ENCODE results near the gene CD300LF.

The CD300LF gene

GRCh38 chr17:74745548-74746177 lies 32.9 kb upstream of the CD300LF start:
- DNase-seq, result no peak

- peak; percentile 77 for DNase-seq
These were observed 32.2 kb upstream of the CD300LF start for GRCh38 chr17:74744714-74745547.

GRCh38 chr17:74744349-74744713 lies 31.6 kb upstream of the CD300LF start:
- DNase-seq, result no peak

GRCh38 chr17:74743755-74744154 lies 31.0 kb upstream of the CD300LF start:
- no peak for DNase-seq

- DNase-seq, result no peak
These were observed 30.3 kb upstream of the CD300LF start for GRCh38 chr17:74742978-74743545.

- peak; percentile 66 for DNase-seq
These were observed 29.4 kb upstream of the CD300LF start for GRCh38 chr17:74742153-74742515.

- DNase-seq, result no peak
These were observed 28.1 kb upstream of the CD300LF start for GRCh38 chr17:74740641-74741387.

- no peak for DNase-seq
These were observed 27.4 kb upstream of the CD300LF start for GRCh38 chr17:74740173-74740572.

- no peak for DNase-seq
These were observed 26.6 kb upstream of the CD300LF start for GRCh38 chr17:74739227-74739831.

- peak; percentile 92 for DNase-seq
These were observed 25.6 kb upstream of the CD300LF start for GRCh38 chr17:74738051-74738996.

- peak; percentile 84 for DNase-seq
These were observed 24.8 kb upstream of the CD300LF start for GRCh38 chr17:74737299-74738050.

- DNase-seq, result peak; percentile 81
These were observed 24.0 kb upstream of the CD300LF start, which contains the start of gene RAB37 for GRCh38 chr17:74736513-74737298. RAB37 (plus strand) TSS chr17:74737256; CDS start chr17:74737273, 17 bp downstream.

- no peak for DNase-seq
These were observed 21.5 kb upstream of the CD300LF start for GRCh38 chr17:74734256-74734655.

GRCh38 chr17:74733365-74734122 lies 20.8 kb upstream of the CD300LF start:
- DNase-seq, result no peak

- no peak for DNase-seq
These were observed 19.5 kb upstream of the CD300LF start for GRCh38 chr17:74732042-74732867.

GRCh38 chr17:74731347-74731605 lies 18.6 kb upstream of the CD300LF start:
- no peak for DNase-seq

- no peak for DNase-seq
These were observed 18.0 kb upstream of the CD300LF start for GRCh38 chr17:74730491-74731346.

GRCh38 chr17:74729866-74730265 lies 17.1 kb upstream of the CD300LF start:
- no peak for DNase-seq
